Fibroblast of lung (primary cell): Measurements from ENCODE around the gene ARMC9.

ENCODE experiments used
- CTCF ChIP-seq, 2 donors: IDR thresholded peaks in 1 of 2; conservative IDR thresholded peaks in 1 of 2; 1 replicate in 1 of 2; 2 replicates in 1 of 2; pipeline ENCODE4 v1.5.1; 2011 to 2012; ENCODE audit warnings: low read length in 2 of 2, control low read depth in 1 of 2, inconsistent platforms in 1 of 2, low read depth in 1 of 2, mild to moderate bottlenecking in 1 of 2
- EZH2 ChIP-seq: IDR thresholded peaks from 2 replicates; pipeline ENCODE4 v1.5.1; 2012; ENCODE audit warnings: low read length, control low read depth, mild to moderate bottlenecking; ENCODE audit errors: missing control alignments

- TF ChIP-seq EZH2: no peak
- no peak for TF ChIP-seq CTCF (conservative IDR thresholded peaks at IDR 0.05 in 1 of 2, IDR thresholded peaks at IDR 0.05 in 1 of 2; ENCODE audit: low read depth in 1 of 2, low read length in 2 of 2)
Measured at GRCh38 chr2:231243866-231244265, 45.4 kb downstream of the ARMC9 start.
